Fibroblast of the aortic adventitia (primary cell): Measurements from ENCODE around the gene GMDS. TPM values are rescaled to one million over a fixed set of nuclear protein-coding genes. Genes with fewer than 3 reads are reported as not detected.

Source experiments
- DNase-seq: peaks from one replicate; pipeline ENCODE4 v3.0.0-alpha.2; 2010; ENCODE audit warnings: low read depth
- H3K4me3 ChIP-seq: 2 replicates; pipeline ENCODE4 v1.5.1; 2011; ENCODE audit warnings: low read depth, mild to moderate bottlenecking, control low read depth, low read length, moderate library complexity
- CTCF ChIP-seq: IDR thresholded peaks from 2 replicates; pipeline ENCODE4 v1.5.1; 2011; ENCODE audit warnings: mild to moderate bottlenecking, low read length, control low read depth, inconsistent platforms; ENCODE audit not compliant: insufficient read depth
- total RNA-seq: library from RNA; depleted of rRNA; stranded (reverse); fragments of >200 nt; gene quantifications from 2 replicates; pipeline ENCODE4 v1.2.3, GENCODE V29; 2012; ENCODE audit warnings: low replicate concordance

The GMDS gene
- total RNA-seq, 1 donor = 15.9 TPM

- TF ChIP-seq CTCF = no peak
- no peak overlapping the region for H3K4me3 ChIP-seq
- DNase-seq = no peak
Observed at GRCh38 chr6:1739680-1740079, 505.7 kb downstream of the GMDS start.

GRCh38 chr6:1739220-1739619 is 506.2 kb downstream of the GMDS start:
- no peak overlapping the region for H3K4me3 ChIP-seq
- no peak for DNase-seq
- TF ChIP-seq CTCF = no peak

GRCh38 chr6:1738558-1739081 is 506.8 kb downstream of the GMDS start:
- no peak for DNase-seq
- H3K4me3 ChIP-seq = no peak overlapping the region
- TF ChIP-seq CTCF = no peak

- TF ChIP-seq CTCF = no peak
- no peak for DNase-seq
- no peak overlapping the region for H3K4me3 ChIP-seq
Observed at GRCh38 chr6:1737463-1738311, 507.7 kb downstream of the GMDS start.

- no peak for TF ChIP-seq CTCF
- H3K4me3 ChIP-seq = no peak overlapping the region
- DNase-seq = no peak
Observed at GRCh38 chr6:1736346-1737105, 508.9 kb downstream of the GMDS start.

GRCh38 chr6:1735239-1735803 is 510.1 kb downstream of the GMDS start:
- no peak for DNase-seq
- TF ChIP-seq CTCF = no peak

More at GRCh38 chr6:1735239-1735803, 510.1 kb downstream of the GMDS start:
- H3K4me3 ChIP-seq = no peak overlapping the region
